Stimulated activated effector memory CD8-positive, alpha-beta T cell treated with anti-CD3 and anti-CD28 coated beads, Interleukin-12 subunit alpha, Interleukin-12 subunit beta, amount 100 ng/mL, for 72 hours (primary cell): ENCODE results near the gene SOS2.

Experiments used
- ATAC-seq: fragments of 150-1000 bp; cut with Tn5 transposase; 2 replicates; pipeline ENCODE4 v1.10.0; 2021
- DNase-seq, 2 donors: peaks; one replicate each; pipeline ENCODE4 v3.0.0; 2021 to 2022; ENCODE audit warnings: low spot score in 2 of 2
- H3K27ac Mint-ChIP-seq: one replicate; pipeline ENCODE4 v1.8.0; 2022; ENCODE audit warnings: mild to moderate bottlenecking, mixed read lengths
- H3K36me3 Mint-ChIP-seq: one replicate; pipeline ENCODE4 v1.8.0; 2022; ENCODE audit warnings: mild to moderate bottlenecking, mixed read lengths
- H3K4me1 Mint-ChIP-seq: one replicate; pipeline ENCODE4 v1.8.0; 2022; ENCODE audit warnings: mixed read lengths
- H3K4me3 Mint-ChIP-seq: one replicate; pipeline ENCODE4 v1.8.0; 2022; ENCODE audit warnings: mild to moderate bottlenecking, mixed read lengths
- H3K9me3 Mint-ChIP-seq: one replicate; pipeline ENCODE4 v1.8.0; 2022; ENCODE audit warnings: mixed read lengths

SOS2 gene

GRCh38 chr14:50068496-50068895 is 162.9 kb downstream of the SOS2 start:
- Mint-ChIP-seq H3K27ac (no peak overlapping the region), H3K4me1 (peaks cover 82% of the 10 kb centered on the region), H3K4me3 (no peak overlapping the region), H3K36me3 (no peaks in the 10 kb centered on the region), H3K9me3 (no peaks in the 10 kb centered on the region)
- ATAC-seq (no peak), DNase-seq (no peak)

GRCh38 chr14:50067723-50068495 is 163.5 kb downstream of the SOS2 start:
- no peaks in the 10 kb centered on the region for H3K36me3 Mint-ChIP-seq
- H3K27ac Mint-ChIP-seq = no peak overlapping the region
- H3K4me1 Mint-ChIP-seq = peaks cover 82% of the 10 kb centered on the region
- DNase-seq = no peak
- no peak overlapping the region for H3K4me3 Mint-ChIP-seq
- H3K9me3 Mint-ChIP-seq = no peaks in the 10 kb centered on the region
- ATAC-seq = no peak
